Stomach (tissue), 19 donors: Measurements from ENCODE around the gene TP63. TPM values are rescaled to one million over a fixed set of nuclear protein-coding genes. Genes with fewer than 3 reads are reported as not detected.

Experiments used
- DNase-seq, 2 donors: peaks; one replicate each; pipeline versions ENCODE4 v3.0.0 to v3.0.0-alpha.2; 2013 to 2019
- H3K27ac ChIP-seq, 5 donors: fragments of 200-600 bp in 4 of 5; sonication (generic) in 4 of 5; one replicate each; pipeline ENCODE4 v1.5.1; 2013 to 2019; ENCODE audit warnings: mild to moderate bottlenecking in 1 of 5, moderate library complexity in 1 of 5
- H3K27me3 ChIP-seq, 3 donors: fragments of 200-600 bp; sonication (generic); one replicate each; pipeline ENCODE4 v1.5.1; 2017 to 2019; ENCODE audit warnings: mixed run types in 1 of 3
- H3K36me3 ChIP-seq, 4 donors: fragments of 200-600 bp; sonication (generic); 1 replicate in 3 of 4; 2 replicates in 1 of 4; pipeline ENCODE4 v1.5.1; 2016 to 2019
- H3K4me1 ChIP-seq, 4 donors: fragments of 200-600 bp; sonication (generic); one replicate each; pipeline ENCODE4 v1.5.1; 2016 to 2019
- H3K4me3 ChIP-seq, 4 donors: fragments of 200-600 bp; sonication (generic) in 3 of 4; one replicate each; pipeline ENCODE4 v1.5.1; 2016 to 2019; ENCODE audit warnings: mild to moderate bottlenecking in 1 of 4
- H3K9me3 ChIP-seq, 4 donors: fragments of 200-600 bp; sonication (generic); one replicate each; pipeline ENCODE4 v1.5.1; 2016 to 2019
- CTCF ChIP-seq, 7 experiments: fragments of 450-650 bp in 4 of 7; fragments of 200-600 bp in 3 of 7; sonication (generic) in 3 of 7; IDR thresholded peaks; one replicate each; pipeline ENCODE4 v1.5.1; 2016 to 2019; ENCODE audit warnings: antibody characterized with exemption in 7 of 7, control low read depth in 2 of 7, mild to moderate bottlenecking in 1 of 7
- EP300 ChIP-seq: sonication (generic); formaldehyde crosslinking; IDR thresholded peaks from one replicate; pipeline ENCODE4 v1.6.1; 2017; ENCODE audit warnings: antibody characterized with exemption
- POLR2A ChIP-seq, 4 donors: fragments of 450-650 bp; IDR thresholded peaks; one replicate each; pipeline ENCODE4 v1.6.1; 2016; ENCODE audit warnings: antibody characterized with exemption in 4 of 4, control low read depth in 2 of 4, mild to moderate bottlenecking in 1 of 4, moderate library complexity in 1 of 4
- POLR2AphosphoS5 ChIP-seq, 3 donors: sonication (generic); formaldehyde crosslinking; IDR thresholded peaks; one replicate each; pipeline ENCODE4 v1.6.1; 2016; ENCODE audit warnings: antibody characterized with exemption in 3 of 3
- WGBS, 5 donors: extraction: QIAGEN DNeasy Blood & Tissue Kit in 3 of 5; methylation state at CpG; one replicate each; pipeline versions ENCODE4 v1.1.5 to v1.1.7; 2013 to 2018; 5-methylcytosine and 5-hydroxymethylcytosine counted together
- intact Hi-C: fragments of 100-400 bp; cut with DNase I; formaldehyde crosslinking; loops from one replicate; pipeline ENCODE4 v1.15.1; 2023; ENCODE audit warnings: low total_unique reads
- long read RNA-seq, 10 donors: transcript quantifications; one replicate each; lab custom pipeline, GENCODE V29; 2026
- polyA plus RNA-seq, 3 donors: library from polyadenylated mRNA; stranded (reverse); fragments of 200-250 nt; gene quantifications; one replicate each; pipeline ENCODE4 v1.2.3, GENCODE V29; 2013
- total RNA-seq, 5 donors: library from RNA; depleted of rRNA; stranded (reverse); fragments of >200 nt; gene quantifications; one replicate each; pipeline versions ENCODE4 v1.1.0 to v1.2.3, GENCODE V29; 2014 to 2016
- donor health status: healthy with polysubstance abuse.
- donor health status: Bipolar disorder and iron deficiency.
- donor health status: healthy.

Gene TP63
- under 1 TPM in 1 of 5 donors, not detected in 4; 0.55 TPM for total RNA-seq
- 10 to 100 TPM in 1 of 3 donors, under 1 TPM in 1, not detected in 1; 0.15 to 25.6 TPM for polyA plus RNA-seq
- long read RNA-seq, donor 1 = 0 reads
- long read RNA-seq, donor 2 = 0 reads
- long read RNA-seq, donor 3 = 0 reads
- long read RNA-seq, donor 4 = 0 reads
- long read RNA-seq, donor 5 = 0 reads
- long read RNA-seq, donor 6 = 0 reads
- long read RNA-seq, donor 7 = 0 reads
- long read RNA-seq, donor 8 = 0 reads
- long read RNA-seq, donor 9 = 0 reads
- long read RNA-seq, donor 10 = 0 reads

GRCh38 chr3:189631373-189631408 lies at the start of gene TP63:
Gene TP63 (plus strand): TSS chr3:189631389. CDS start chr3:189631516, 127 bp downstream.
- Histone ChIP-seq H3K27me3 (no peaks in the 10 kb centered on the region), H3K36me3 (no peaks in the 10 kb centered on the region), H3K4me3 (peak within 1 kb of the TSS in 1 of 4 donors; percentile 20), H3K27ac (peak within 1 kb of the TSS in 1 of 5 donors; percentile 16), H3K9me3 (no peaks in the 10 kb centered on the region), H3K4me1 (peaks cover 0 to 19% (median 6%) of the 10 kb centered on the region in 4 donors)
- intact Hi-C loops = no loop called here
- DNase-seq = no peak
- no peak for TF ChIP-seq POLR2AphosphoS5 (IDR thresholded peaks at IDR 0.05)
- no peak for TF ChIP-seq CTCF (IDR thresholded peaks at IDR 0.05)
- no peak for TF ChIP-seq EP300
- no peak for TF ChIP-seq POLR2A (IDR thresholded peaks at IDR 0.05)

GRCh38 chr3:189582179-189582578 lies 49.0 kb upstream of the TP63 start:
- WGBS, 5 donors = 55 to 77% (median 66%) methylated on average over 3 of the region's 3 CpGs
- TF ChIP-seq CTCF (IDR thresholded peaks at IDR 0.05) (no peak), POLR2A (IDR thresholded peaks at IDR 0.05) (no peak), EP300 (no peak), POLR2AphosphoS5 (IDR thresholded peaks at IDR 0.05) (no peak)
- Histone ChIP-seq H3K36me3 (no peaks in the 10 kb centered on the region), H3K27me3 (no peaks in the 10 kb centered on the region), H3K27ac (no peak overlapping the region), H3K4me1 (no peaks in the 10 kb centered on the region), H3K9me3 (no peaks in the 10 kb centered on the region), H3K4me3 (no peak overlapping the region)
- no peak for DNase-seq
- intact Hi-C loops = no loop called here

GRCh38 chr3:189584645-189585044 lies 46.5 kb upstream of the TP63 start:
- Histone ChIP-seq H3K36me3 (no peaks in the 10 kb centered on the region), H3K4me3 (no peak overlapping the region), H3K4me1 (no peaks in the 10 kb centered on the region), H3K9me3 (no peaks in the 10 kb centered on the region), H3K27ac (no peak overlapping the region), H3K27me3 (no peaks in the 10 kb centered on the region)
- no peak for DNase-seq
- intact Hi-C loops = no loop called here
- WGBS, 5 donors = 57 to 65% (median 59%) methylated on average over 1 of the region's 1 CpG
- TF ChIP-seq CTCF (IDR thresholded peaks at IDR 0.05) (no peak), EP300 (no peak), POLR2A (IDR thresholded peaks at IDR 0.05) (no peak), POLR2AphosphoS5 (IDR thresholded peaks at IDR 0.05) (no peak)

- Histone ChIP-seq H3K4me1 (no peaks in the 10 kb centered on the region), H3K4me3 (no peak overlapping the region), H3K36me3 (no peaks in the 10 kb centered on the region), H3K9me3 (no peaks in the 10 kb centered on the region), H3K27me3 (no peaks in the 10 kb centered on the region), H3K27ac (no peak overlapping the region)
- no peak for TF ChIP-seq POLR2A (IDR thresholded peaks at IDR 0.05)
- no peak for TF ChIP-seq CTCF (IDR thresholded peaks at IDR 0.05)
- no peak for TF ChIP-seq POLR2AphosphoS5 (IDR thresholded peaks at IDR 0.05)
- no peak for TF ChIP-seq EP300
- WGBS, 5 donors = 75 to 90% (median 85%) methylated on average over 7 of the region's 7 CpGs
- no peak for DNase-seq
- intact Hi-C loops = no loop called here
Observed at GRCh38 chr3:189586941-189587663, 44.1 kb upstream of the TP63 start.
